ENCODE data around the gene KRT78.
"Not testable (repeated sequence)": the region's sequence is repeated elsewhere in the genome, so short reads cannot be mapped to it uniquely, and the experiment has no call there.

KRT78 gene

GRCh38 chr12:52856787-52857186, 8.0 kb upstream of the KRT78 start:
- TF ChIP-seq CTCF (IDR thresholded peaks at IDR 0.05; ENCODE audit: insufficient read depth, missing control alignments), result no peak
- FAIRE-seq, result no peak
- DNase-seq (ENCODE audit: insufficient read length, low spot score), result no peak

- FAIRE-seq, result not testable (repeated sequence)
These were observed 7.3 kb upstream of the KRT78 start for GRCh38 chr12:52856077-52856476.

GRCh38 chr12:52851787-52852186, 3.0 kb upstream of the KRT78 start:
- DNase-seq (ENCODE audit: insufficient read length, low spot score) (no peak), FAIRE-seq (no peak)
- no peak for TF ChIP-seq CTCF (IDR thresholded peaks at IDR 0.05; ENCODE audit: insufficient read depth, missing control alignments)

More at GRCh38 chr12:52856077-52856476, 7.3 kb upstream of the KRT78 start:
- not testable (repeated sequence) for DNase-seq (ENCODE audit: insufficient read length, low spot score)

GRCh38 chr12:52850681-52851080, 1.9 kb upstream of the KRT78 start:
- FAIRE-seq (no peak), DNase-seq (ENCODE audit: insufficient read length, low spot score) (no peak)
- no peak for TF ChIP-seq CTCF (IDR thresholded peaks at IDR 0.05; ENCODE audit: insufficient read depth, missing control alignments)

GRCh38 chr12:52849511-52849910, 717 bp upstream of the KRT78 start:
- no peak for DNase-seq (ENCODE audit: insufficient read length, low spot score)

GRCh38 chr12:52847335-52848102, 1.3 kb downstream of the KRT78 start:
- DNase-seq (ENCODE audit: insufficient read length, low spot score), result no peak

More at GRCh38 chr12:52849511-52849910, 717 bp upstream of the KRT78 start:
- FAIRE-seq, result no peak
- TF ChIP-seq CTCF (IDR thresholded peaks at IDR 0.05; ENCODE audit: insufficient read depth, missing control alignments), result no peak

GRCh38 chr12:52846356-52846970, 2.3 kb downstream of the KRT78 start:
- FAIRE-seq, result no peak
- no peak for DNase-seq (ENCODE audit: insufficient read length, low spot score)
- no peak for TF ChIP-seq CTCF (IDR thresholded peaks at IDR 0.05; ENCODE audit: insufficient read depth, missing control alignments)

More at GRCh38 chr12:52847335-52848102, 1.3 kb downstream of the KRT78 start:
- no peak for TF ChIP-seq CTCF (IDR thresholded peaks at IDR 0.05; ENCODE audit: insufficient read depth, missing control alignments)
- FAIRE-seq, result no peak

All from D721Med (cell line).